Esophagus (tissue), 2 donors: Measurements from ENCODE around the gene SLC34A1. TPM values are rescaled to one million over a fixed set of nuclear protein-coding genes. Genes with fewer than 3 reads are reported as not detected.
A peak's percentile ranks its signal among the peaks of the same experiment; 100 is the strongest.

Source experiments
- H3K27ac ChIP-seq, 2 donors: one replicate each; pipeline ENCODE4 v1.5.1; 2013; ENCODE audit warnings: low read depth in 2 of 2, mild to moderate bottlenecking in 2 of 2, inconsistent platforms in 1 of 2, low read length in 1 of 2, moderate library complexity in 1 of 2
- H3K27me3 ChIP-seq, 2 donors: one replicate each; pipeline ENCODE4 v1.6.1; 2013; ENCODE audit warnings: low read length in 2 of 2, control low read depth in 1 of 2, mild to moderate bottlenecking in 1 of 2; ENCODE audit not compliant: insufficient read depth in 2 of 2, control insufficient read depth in 1 of 2
- H3K36me3 ChIP-seq, 2 donors: one replicate each; pipeline ENCODE4 v1.6.1; 2013; ENCODE audit warnings: low read length in 1 of 2; ENCODE audit not compliant: control insufficient read depth in 2 of 2, insufficient read depth in 2 of 2
- H3K4me1 ChIP-seq, 2 donors: one replicate each; pipeline ENCODE4 v1.6.1; 2013; ENCODE audit warnings: low read length in 1 of 2; ENCODE audit not compliant: control insufficient read depth in 2 of 2, insufficient read depth in 2 of 2
- H3K4me3 ChIP-seq, 2 donors: one replicate each; pipeline ENCODE4 v1.5.1; 2013; ENCODE audit warnings: low read length in 2 of 2, mild to moderate bottlenecking in 2 of 2, low read depth in 1 of 2, moderate library complexity in 1 of 2
- H3K9me3 ChIP-seq, 2 donors: one replicate each; pipeline ENCODE4 v1.6.1; 2013; ENCODE audit warnings: mild to moderate bottlenecking in 2 of 2, low read depth in 1 of 2, low read length in 1 of 2, moderate library complexity in 1 of 2; ENCODE audit not compliant: control insufficient read depth in 2 of 2, insufficient read depth in 1 of 2
- WGBS, 2 donors: extraction: QIAGEN DNeasy Blood & Tissue Kit; methylation state at CpG; one replicate each; pipeline ENCODE4 v1.1.7; 2013; 5-methylcytosine and 5-hydroxymethylcytosine counted together
- polyA plus RNA-seq, 2 donors: library from polyadenylated mRNA; stranded (reverse); fragments of 200-250 nt; gene quantifications; one replicate each; pipeline ENCODE4 v1.2.3, GENCODE V29; 2013
- donor health status: healthy with polysubstance abuse.
- donor health status: Bipolar disorder and iron deficiency.

Gene SLC34A1
- polyA plus RNA-seq, 2 donors, result 0.13 to 0.49 TPM

DNA sequence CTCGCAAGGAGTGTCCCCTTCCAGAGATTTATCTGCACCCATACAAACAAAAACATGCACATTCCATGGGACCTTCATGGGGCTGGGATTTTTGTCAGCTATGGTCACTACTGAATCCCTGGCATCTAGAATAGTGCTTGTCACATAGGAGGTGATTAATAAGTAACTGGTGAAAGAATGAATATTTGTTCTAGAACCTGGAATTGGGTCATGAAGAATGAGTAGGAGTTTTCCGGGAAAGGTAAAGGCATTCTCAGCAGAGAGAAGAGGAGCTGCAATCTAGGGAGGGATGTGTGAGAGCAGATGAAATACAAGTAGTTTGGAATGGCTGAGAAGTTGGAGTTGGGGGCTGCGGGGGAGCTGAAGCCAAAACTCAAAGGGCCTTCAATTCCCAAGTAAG lies 30.0 kb upstream of the SLC34A1 start:
- H3K27me3 ChIP-seq, result no peaks in the 10 kb centered on the region
- H3K9me3 ChIP-seq, result peaks cover 0 to 2% of the 10 kb centered on the region in 2 donors
- no peaks in the 10 kb centered on the region for H3K36me3 ChIP-seq
- H3K4me1 ChIP-seq, result peaks cover 2 to 24% of the 10 kb centered on the region in 2 donors
- no peak overlapping the region for H3K4me3 ChIP-seq
- 89 to 94% methylated on average over 3 of the region's 3 CpGs for WGBS, 2 donors
- H3K27ac ChIP-seq, result no peak overlapping the region

DNA sequence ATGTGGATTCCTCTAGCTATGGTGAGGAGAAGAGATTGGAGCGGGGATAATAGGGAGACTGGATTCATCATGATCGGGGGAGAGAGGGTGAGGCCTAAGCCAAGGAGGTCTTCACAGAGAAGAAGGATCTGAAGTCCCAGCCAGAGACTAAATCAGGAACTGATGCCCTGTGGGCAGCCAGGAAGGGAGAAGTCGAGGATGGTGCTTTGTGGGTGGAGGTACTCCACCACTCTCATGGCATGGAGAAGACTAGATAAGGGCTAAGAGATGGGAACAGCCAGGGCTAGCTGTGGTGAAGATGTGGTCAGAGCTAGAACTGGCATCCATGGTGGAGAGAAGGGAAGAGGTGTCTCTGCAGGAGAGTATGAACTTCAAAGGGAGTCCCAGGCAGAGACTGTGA lies 29.5 kb upstream of the SLC34A1 start:
- peaks cover 0 to 2% of the 10 kb centered on the region in 2 donors for H3K9me3 ChIP-seq
- no peaks in the 10 kb centered on the region for H3K36me3 ChIP-seq
- no peaks in the 10 kb centered on the region for H3K27me3 ChIP-seq
- 75 to 81% methylated on average over 3 of the region's 3 CpGs for WGBS, 2 donors
- H3K4me3 ChIP-seq, result no peak overlapping the region
- peaks cover 2 to 24% of the 10 kb centered on the region in 2 donors for H3K4me1 ChIP-seq
- H3K27ac ChIP-seq, result no peak overlapping the region

DNA sequence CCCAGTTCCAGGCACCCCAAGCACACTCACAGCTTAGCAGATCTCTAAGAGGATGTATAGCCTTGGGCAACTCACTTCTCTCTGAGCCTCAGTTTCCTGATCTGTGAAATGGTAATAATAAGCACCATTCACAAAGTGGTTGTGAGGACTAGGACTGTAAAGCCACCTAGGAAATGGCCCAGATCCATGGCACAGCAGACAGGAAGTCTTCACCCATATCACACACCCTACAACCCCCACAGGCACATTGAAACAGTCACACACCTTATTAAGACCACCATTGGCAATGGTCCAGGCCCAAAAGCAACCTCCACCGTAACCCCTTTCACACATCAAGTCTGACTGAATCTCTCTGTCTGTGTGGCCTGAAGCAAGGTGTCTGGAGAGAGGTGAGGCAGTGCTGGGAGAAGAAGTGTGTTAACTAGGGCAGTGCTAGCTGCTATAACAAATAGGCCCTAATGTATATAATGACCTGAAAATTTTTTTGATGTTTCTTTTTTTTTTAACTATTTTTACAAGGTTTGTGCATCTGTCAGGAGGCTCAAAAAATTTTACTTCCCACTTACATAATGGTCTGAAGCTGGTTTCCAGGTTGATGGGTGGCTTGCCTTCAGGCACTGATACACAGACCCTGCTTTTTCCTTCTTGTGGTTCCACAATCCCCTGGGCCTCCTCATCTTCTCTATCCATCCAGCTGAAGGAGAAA lies 28.9 kb upstream of the SLC34A1 start:
- Histone ChIP-seq H3K4me1 (peaks cover 1 to 21% of the 10 kb centered on the region in 2 donors), H3K27ac (no peak overlapping the region), H3K9me3 (peaks cover 0 to 2% of the 10 kb centered on the region in 2 donors), H3K36me3 (no peaks in the 10 kb centered on the region), H3K4me3 (no peak overlapping the region), H3K27me3 (no peaks in the 10 kb centered on the region)
- WGBS, 2 donors, result 86 to 89% methylated on average over 1 of the region's 1 CpG

DNA sequence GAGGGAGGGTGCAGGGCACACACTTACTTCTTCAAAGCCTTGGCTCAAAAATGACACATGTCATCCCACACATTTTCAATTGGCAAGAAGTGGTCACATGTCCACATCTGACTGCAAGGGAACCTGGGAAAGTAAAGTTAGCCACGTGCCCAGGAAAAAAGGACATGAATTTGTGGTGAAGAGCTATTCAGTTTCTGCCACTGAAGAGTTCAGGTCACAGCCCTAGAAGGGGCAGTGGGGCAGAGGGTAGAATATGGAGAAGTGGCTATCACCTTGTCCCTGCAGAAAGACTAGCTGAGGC lies 28.4 kb upstream of the SLC34A1 start:
- Histone ChIP-seq H3K36me3 (no peaks in the 10 kb centered on the region), H3K27me3 (no peaks in the 10 kb centered on the region), H3K9me3 (peaks cover 0 to 2% of the 10 kb centered on the region in 2 donors), H3K4me3 (no peak overlapping the region), H3K27ac (no peak overlapping the region), H3K4me1 (peaks cover 0 to 19% of the 10 kb centered on the region in 2 donors)
- 17 to 24% methylated on average over 1 of the region's 1 CpG for WGBS, 2 donors

DNA sequence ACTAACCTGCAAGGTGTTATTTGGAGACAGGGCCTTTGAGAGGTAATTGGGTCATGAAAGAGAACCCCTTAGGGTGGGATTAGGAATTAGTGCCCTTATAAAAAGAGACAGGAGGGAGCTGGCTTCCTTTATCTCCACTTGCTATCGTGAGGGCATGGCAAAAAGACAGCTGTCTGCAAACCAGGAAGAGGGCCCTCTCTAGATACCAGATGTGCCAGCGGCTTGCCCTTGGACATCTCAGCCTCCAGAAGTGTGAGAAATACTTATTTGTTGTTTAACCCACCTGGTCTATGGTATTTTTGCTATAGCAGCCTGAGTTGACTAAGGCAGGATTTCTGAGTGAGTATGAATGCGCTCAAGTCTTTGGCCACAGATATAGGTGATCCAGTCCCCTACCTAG lies 27.5 kb upstream of the SLC34A1 start:
- H3K36me3 ChIP-seq, result no peaks in the 10 kb centered on the region
- WGBS, 2 donors, result 58 to 71% methylated on average over 3 of the region's 3 CpGs
- H3K27me3 ChIP-seq, result no peaks in the 10 kb centered on the region
- H3K4me1 ChIP-seq, result peaks cover 0 to 17% of the 10 kb centered on the region in 2 donors
- H3K4me3 ChIP-seq, result no peak overlapping the region
- H3K27ac ChIP-seq, result no peak overlapping the region
- peaks cover 0 to 2% of the 10 kb centered on the region in 2 donors for H3K9me3 ChIP-seq

DNA sequence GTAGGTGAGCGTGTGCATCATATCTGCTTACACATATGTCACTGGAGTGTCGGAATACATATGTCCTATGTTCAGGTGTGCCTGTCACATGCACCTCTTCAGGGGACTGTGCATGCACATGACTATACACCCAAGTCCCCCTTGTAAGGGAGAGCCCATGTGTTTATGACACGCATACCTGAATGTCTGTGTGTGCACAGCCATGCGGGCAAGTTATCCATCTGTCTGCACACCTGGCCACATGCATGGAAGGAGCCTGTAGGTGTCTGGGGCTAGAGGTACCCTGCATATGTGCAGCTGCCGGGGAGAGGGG lies 27.1 kb upstream of the SLC34A1 start:
- peaks cover 0 to 2% of the 10 kb centered on the region in 2 donors for H3K9me3 ChIP-seq
- 77 to 79% methylated on average over 5 of the region's 5 CpGs for WGBS, 2 donors
- H3K27ac ChIP-seq, result no peak overlapping the region
- H3K27me3 ChIP-seq, result no peaks in the 10 kb centered on the region
- H3K36me3 ChIP-seq, result no peaks in the 10 kb centered on the region
- H3K4me3 ChIP-seq, result no peak overlapping the region
- H3K4me1 ChIP-seq, result peaks cover 0 to 17% of the 10 kb centered on the region in 2 donors

DNA sequence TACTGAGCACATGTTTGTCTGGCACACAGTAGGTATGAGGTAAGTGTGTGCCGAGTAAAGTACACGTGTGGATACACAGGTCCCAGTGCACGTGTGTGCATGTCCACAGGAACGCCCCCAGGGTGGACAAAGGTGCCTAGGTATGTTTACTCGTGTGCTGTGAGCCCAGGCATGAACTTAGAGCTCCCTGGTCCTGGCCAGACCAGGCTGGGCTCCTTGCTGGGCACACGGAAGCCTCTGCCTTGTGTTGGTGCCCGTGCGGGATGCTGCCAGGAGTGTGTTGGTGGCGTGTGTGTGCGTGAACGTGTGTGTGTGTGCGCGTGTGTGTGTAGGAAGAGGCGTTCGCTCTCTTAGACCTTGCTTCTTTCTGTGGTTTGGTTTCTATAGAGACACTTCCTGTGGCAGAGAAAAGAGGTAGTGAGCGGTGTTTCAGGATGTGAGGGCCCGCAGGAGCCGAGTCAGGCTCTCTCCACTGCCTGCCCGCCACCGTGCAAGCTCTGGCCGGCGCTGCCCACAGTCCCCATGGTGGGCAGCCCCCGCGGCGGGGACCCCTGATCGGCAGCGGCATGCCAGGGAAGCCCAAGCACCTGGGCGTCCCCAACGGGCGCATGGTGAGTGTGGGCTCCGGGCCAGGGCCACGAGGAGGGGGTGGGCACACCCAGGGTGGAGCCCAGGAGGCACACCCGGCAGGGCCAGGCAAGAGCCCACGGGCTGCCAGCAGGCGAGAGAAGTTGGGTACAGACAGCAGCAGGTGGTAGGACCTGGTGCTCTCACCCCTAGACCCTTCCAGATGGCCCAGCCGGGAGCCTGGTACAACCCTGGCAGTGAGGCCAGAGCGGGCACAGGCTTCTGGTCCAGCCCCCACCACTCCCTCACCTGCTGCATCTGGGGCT lies 26.5 kb upstream of the SLC34A1 start, which contains the start of gene RGS14:
TSS of gene RGS14 (plus strand) at position 466 of the 893 bp plus-strand sequence. CDS start at position 567, 101 bp downstream.
- peaks cover 0 to 2% of the 10 kb centered on the region in 2 donors for H3K9me3 ChIP-seq
- no peaks in the 10 kb centered on the region for H3K27me3 ChIP-seq
- peak within 1 kb of the TSS; percentile 21 to 42 for H3K27ac ChIP-seq
- 20 to 28% methylated on average over 37 of the region's 37 CpGs for WGBS, 2 donors
- peak within 1 kb of the TSS; percentile 39 to 55 for H3K4me3 ChIP-seq
- H3K4me1 ChIP-seq, result peaks cover 0 to 18% of the 10 kb centered on the region in 2 donors
- H3K36me3 ChIP-seq, result no peaks in the 10 kb centered on the region

DNA sequence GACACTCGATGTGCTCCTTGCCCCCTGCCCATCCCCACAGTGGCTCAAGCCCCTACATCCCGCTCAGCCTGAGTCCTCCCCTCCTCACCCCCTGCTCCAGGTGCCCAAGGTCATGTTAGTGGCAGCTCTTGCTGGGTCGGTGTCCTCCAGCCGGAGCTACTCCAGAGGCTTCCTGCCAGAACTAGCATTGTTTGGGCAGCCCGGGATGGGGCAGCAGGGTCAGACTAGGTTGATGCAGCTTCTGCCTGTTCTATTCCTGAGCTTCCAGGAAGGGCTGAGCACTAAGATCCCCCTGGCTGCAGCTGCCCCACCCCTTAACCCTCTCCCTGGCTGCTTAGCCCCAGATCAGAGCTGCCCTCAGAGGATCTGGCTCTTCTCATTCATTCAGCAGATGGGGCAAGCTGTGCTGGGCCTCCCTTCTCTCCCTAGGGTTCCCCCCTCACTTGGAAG lies 25.8 kb upstream of the SLC34A1 start:
- Histone ChIP-seq H3K36me3 (no peaks in the 10 kb centered on the region), H3K9me3 (peaks cover 0 to 2% of the 10 kb centered on the region in 2 donors), H3K27ac (peak overlapping the region in 1 of 2 donors; percentile 42), H3K27me3 (no peaks in the 10 kb centered on the region), H3K4me3 (peak overlapping the region; percentile 39 to 55), H3K4me1 (peaks cover 0 to 18% of the 10 kb centered on the region in 2 donors)
- 19 to 23% methylated on average over 5 of the region's 5 CpGs for WGBS, 2 donors

DNA sequence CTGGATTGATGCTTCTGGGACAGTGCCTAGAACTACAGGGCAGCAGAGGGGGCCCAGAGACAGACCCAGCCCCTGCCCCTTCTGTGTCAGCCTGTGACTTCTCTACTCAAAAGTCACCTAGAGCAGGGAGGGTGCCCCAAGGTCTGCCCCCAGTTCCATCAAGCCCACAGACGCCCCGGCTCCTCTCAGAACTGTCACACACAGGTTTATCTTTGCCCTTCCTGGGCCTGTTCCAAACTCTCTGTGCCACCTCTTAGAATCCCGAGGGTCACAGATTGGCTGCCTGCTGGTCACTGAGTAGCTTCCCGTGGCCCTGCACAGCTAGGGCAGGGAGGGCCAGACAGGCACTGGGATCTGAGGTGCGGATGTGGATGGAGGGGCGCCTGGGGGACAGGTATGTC lies 24.8 kb upstream of the SLC34A1 start:
- H3K36me3 ChIP-seq, result no peaks in the 10 kb centered on the region
- H3K4me1 ChIP-seq, result peaks cover 0 to 18% of the 10 kb centered on the region in 2 donors
- 85 to 90% methylated on average over 6 of the region's 6 CpGs for WGBS, 2 donors
- peaks cover 0 to 2% of the 10 kb centered on the region in 2 donors for H3K9me3 ChIP-seq
- H3K4me3 ChIP-seq, result no peak overlapping the region
- H3K27ac ChIP-seq, result no peak overlapping the region
- H3K27me3 ChIP-seq, result no peaks in the 10 kb centered on the region
